ENCODE data around the gene FOXP1. TPM values are rescaled to one million over a fixed set of nuclear protein-coding genes. Genes with fewer than 3 reads are reported as not detected.

Gene FOXP1
- total and polyA plus RNA-seq, 2 donors (not counting 1 experiment from before 2014, with no cell fraction given): 91.1 to 508 TPM

DNA sequence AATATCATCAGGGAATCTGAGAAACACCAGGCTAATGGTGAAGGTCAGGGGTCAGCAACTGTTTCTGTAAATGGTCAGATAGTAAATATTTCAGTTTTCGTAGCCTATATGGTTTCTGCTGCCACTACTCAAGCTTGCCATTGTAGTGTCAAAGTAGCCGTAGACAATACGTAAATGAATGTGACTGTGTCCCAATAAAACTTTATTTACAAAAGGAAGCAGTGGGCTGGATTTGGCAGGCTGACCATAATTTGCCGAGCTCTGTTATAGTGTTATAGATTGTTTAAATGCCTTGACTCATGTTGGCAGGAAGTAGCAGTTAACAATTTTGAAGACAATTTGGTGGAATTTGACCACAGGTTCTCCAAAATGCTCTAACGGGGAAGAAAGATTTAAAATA, 548.2 kb downstream of the FOXP1 start:
- H2AFZ ChIP-seq (ENCODE audit: insufficient read depth, low read depth, low read length, poor library complexity, severe bottlenecking): no peak overlapping the region
- ATAC-seq (ENCODE audit: low read depth): no peak
- peaks cover 32% of the 10 kb centered on the region for H4K20me1 ChIP-seq (ENCODE audit: control insufficient read depth, insufficient read depth, low read length, poor library complexity, severe bottlenecking)
- 90% methylated on average over 2 of the region's 5 CpGs for WGBS (ENCODE audit: insufficient coverage)
- H3K27me3 ChIP-seq (replicated peaks in 1 of 4; ENCODE audit: control extremely low read depth in 1 of 4, control insufficient read depth in 3 of 4, insufficient read depth in 4 of 4, low read length in 3 of 4): no peaks in the 10 kb centered on the region
- H3K79me2 ChIP-seq (ENCODE audit: control insufficient read depth, insufficient read depth, low read length): peaks cover 99% of the 10 kb centered on the region
- Mint-ChIP-seq H3K4me3 (peak overlapping the region; percentile 39), H3K9me3 (ENCODE audit: insufficient read depth) (no peaks in the 10 kb centered on the region), H3K27ac (peak overlapping the region; percentile 66), H3K27me3 (no peaks in the 10 kb centered on the region), H3K4me1 (peaks cover 89% of the 10 kb centered on the region)
- CTCF ChIA-PET: interaction anchor here (1.2 to 1.4 kb wide), 4 partner anchors 18 to 35 kb away, joined by 3 to 4 read pairs (median 4); no protein-coding TSS in a partner anchor
- peaks cover 61 to 64% of the 10 kb centered on the region in 2 donors for H3K4me1 ChIP-seq (ENCODE audit: control insufficient read depth in 2 of 2, insufficient read depth in 2 of 2, low read length in 2 of 2)
- H3K9me3 ChIP-seq (ENCODE audit: control extremely low read depth in 1 of 3, control insufficient read depth in 2 of 3, insufficient read depth in 1 of 3, low read length in 2 of 3): no peaks in the 10 kb centered on the region
- no peak overlapping the region for H3K9ac ChIP-seq (ENCODE audit: low read length)
- no peak overlapping the region for H3K4me3 ChIP-seq (ENCODE audit: control extremely low read depth in 1 of 5, extremely low read depth in 1 of 5, insufficient read depth in 1 of 5, low read depth in 2 of 5, low read length in 4 of 5)
- POLR2A ChIA-PET: interaction anchor here (1.0 to 1.2 kb wide), 2 partner anchors 24 kb away, joined by 3 read pairs; no protein-coding TSS in a partner anchor
- intact Hi-C loops (cut with micrococcal nuclease): no loop called here
- no peak for DNase-seq
- TF ChIP-seq, protein P1, sequence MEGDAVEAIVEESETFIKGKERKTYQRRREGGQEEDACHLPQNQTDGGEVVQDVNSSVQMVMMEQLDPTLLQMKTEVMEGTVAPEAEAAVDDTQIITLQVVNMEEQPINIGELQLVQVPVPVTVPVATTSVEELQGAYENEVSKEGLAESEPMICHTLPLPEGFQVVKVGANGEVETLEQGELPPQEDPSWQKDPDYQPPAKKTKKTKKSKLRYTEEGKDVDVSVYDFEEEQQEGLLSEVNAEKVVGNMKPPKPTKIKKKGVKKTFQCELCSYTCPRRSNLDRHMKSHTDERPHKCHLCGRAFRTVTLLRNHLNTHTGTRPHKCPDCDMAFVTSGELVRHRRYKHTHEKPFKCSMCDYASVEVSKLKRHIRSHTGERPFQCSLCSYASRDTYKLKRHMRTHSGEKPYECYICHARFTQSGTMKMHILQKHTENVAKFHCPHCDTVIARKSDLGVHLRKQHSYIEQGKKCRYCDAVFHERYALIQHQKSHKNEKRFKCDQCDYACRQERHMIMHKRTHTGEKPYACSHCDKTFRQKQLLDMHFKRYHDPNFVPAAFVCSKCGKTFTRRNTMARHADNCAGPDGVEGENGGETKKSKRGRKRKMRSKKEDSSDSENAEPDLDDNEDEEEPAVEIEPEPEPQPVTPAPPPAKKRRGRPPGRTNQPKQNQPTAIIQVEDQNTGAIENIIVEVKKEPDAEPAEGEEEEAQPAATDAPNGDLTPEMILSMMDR (IDR thresholded peaks at IDR 0.05): no peak
- no peak for TF ChIP-seq EZH2 (IDR thresholded peaks at IDR 0.05; ENCODE audit: borderline replicate concordance, insufficient read depth, low read depth, low read length, poor library complexity, severe bottlenecking)
- H3K36me3 ChIP-seq (replicated peaks in 1 of 2; ENCODE audit: control extremely low read depth in 1 of 2, control insufficient read depth in 1 of 2, extremely low read depth in 1 of 2, insufficient read depth in 2 of 2, low read length in 1 of 2): peaks cover 23 to 85% of the 10 kb centered on the region in 2 experiments
- H3K4me2 ChIP-seq (replicated peaks; ENCODE audit: low read depth, low read length, poor library complexity, severe bottlenecking): peak overlapping the region; percentile 5
- peak overlapping the region in 1 of 2 donors; percentile 91 for H3K27ac ChIP-seq (ENCODE audit: low read length in 2 of 2)

- Histone ChIP-seq H3K27me3 (replicated peaks in 1 of 4; ENCODE audit: control extremely low read depth in 1 of 4, control insufficient read depth in 3 of 4, insufficient read depth in 4 of 4, low read length in 3 of 4) (no peaks in the 10 kb centered on the region), H3K4me1 (ENCODE audit: control insufficient read depth in 2 of 2, insufficient read depth in 2 of 2, low read length in 2 of 2) (peaks cover 62 to 68% of the 10 kb centered on the region in 2 donors), H3K79me2 (ENCODE audit: control insufficient read depth, insufficient read depth, low read length) (peaks cover 99% of the 10 kb centered on the region), H4K20me1 (ENCODE audit: control insufficient read depth, insufficient read depth, low read length, poor library complexity, severe bottlenecking) (peaks cover 33% of the 10 kb centered on the region), H2AFZ (ENCODE audit: insufficient read depth, low read depth, low read length, poor library complexity, severe bottlenecking) (no peak overlapping the region), H3K9me3 (ENCODE audit: control extremely low read depth in 1 of 3, control insufficient read depth in 2 of 3, insufficient read depth in 1 of 3, low read length in 2 of 3) (no peaks in the 10 kb centered on the region), H3K4me2 (replicated peaks; ENCODE audit: low read depth, low read length, poor library complexity, severe bottlenecking) (no peak overlapping the region), H3K4me3 (ENCODE audit: control extremely low read depth in 1 of 5, extremely low read depth in 1 of 5, insufficient read depth in 1 of 5, low read depth in 2 of 5, low read length in 4 of 5) (no peak overlapping the region), H3K27ac (ENCODE audit: low read length in 2 of 2) (peak overlapping the region; percentile 27 to 91), H3K36me3 (replicated peaks in 1 of 2; ENCODE audit: control extremely low read depth in 1 of 2, control insufficient read depth in 1 of 2, extremely low read depth in 1 of 2, insufficient read depth in 2 of 2, low read length in 1 of 2) (peaks cover 20 to 83% of the 10 kb centered on the region in 2 experiments), H3K9ac (ENCODE audit: low read length) (no peak overlapping the region)
- no peak for ATAC-seq (ENCODE audit: low read depth)
- Mint-ChIP-seq H3K4me1 (peaks cover 89% of the 10 kb centered on the region), H3K9me3 (ENCODE audit: insufficient read depth) (no peaks in the 10 kb centered on the region), H3K4me3 (peak overlapping the region; percentile 39), H3K27ac (peak overlapping the region; percentile 96), H3K27me3 (no peaks in the 10 kb centered on the region)
- CTCF ChIA-PET: interaction anchor here (1.4 kb wide), 1 partner anchor 36 kb away, joined by 4 read pairs; no protein-coding TSS in a partner anchor
- intact Hi-C loops (cut with micrococcal nuclease): loop anchor here (2.0 kb wide), 1 partner anchor 15 kb away; no protein-coding TSS in a partner anchor
- no peak for DNase-seq
- no peak for TF ChIP-seq EZH2 (IDR thresholded peaks at IDR 0.05; ENCODE audit: borderline replicate concordance, insufficient read depth, low read depth, low read length, poor library complexity, severe bottlenecking)
- TF ChIP-seq, protein P1 (IDR thresholded peaks at IDR 0.05): no peak
- WGBS (ENCODE audit: insufficient coverage): 96% methylated on average over 9 of the region's 9 CpGs
- POLR2A ChIA-PET: interaction anchor here (0.6 to 0.7 kb wide), 2 partner anchors 19 to 95 kb away, joined by 3 to 4 read pairs; no protein-coding TSS in a partner anchor
These were observed 549.8 kb downstream of the FOXP1 start for GRCh38 chr3:71033681-71034220.

Data from B cell (primary cell).